COLO668 (cell line): Measurements from ENCODE around the gene PPM1H.
"Not testable (repeated sequence)": the region's sequence is repeated elsewhere in the genome, so short reads cannot be mapped to it uniquely, and the experiment has no call there.

Experiments used
- DNase-seq: peaks from one replicate; lab custom pipeline; 2025; ENCODE audit not compliant: unreplicated experiment; lab: John Stamatoyannopoulos, UW

The PPM1H gene

DNA sequence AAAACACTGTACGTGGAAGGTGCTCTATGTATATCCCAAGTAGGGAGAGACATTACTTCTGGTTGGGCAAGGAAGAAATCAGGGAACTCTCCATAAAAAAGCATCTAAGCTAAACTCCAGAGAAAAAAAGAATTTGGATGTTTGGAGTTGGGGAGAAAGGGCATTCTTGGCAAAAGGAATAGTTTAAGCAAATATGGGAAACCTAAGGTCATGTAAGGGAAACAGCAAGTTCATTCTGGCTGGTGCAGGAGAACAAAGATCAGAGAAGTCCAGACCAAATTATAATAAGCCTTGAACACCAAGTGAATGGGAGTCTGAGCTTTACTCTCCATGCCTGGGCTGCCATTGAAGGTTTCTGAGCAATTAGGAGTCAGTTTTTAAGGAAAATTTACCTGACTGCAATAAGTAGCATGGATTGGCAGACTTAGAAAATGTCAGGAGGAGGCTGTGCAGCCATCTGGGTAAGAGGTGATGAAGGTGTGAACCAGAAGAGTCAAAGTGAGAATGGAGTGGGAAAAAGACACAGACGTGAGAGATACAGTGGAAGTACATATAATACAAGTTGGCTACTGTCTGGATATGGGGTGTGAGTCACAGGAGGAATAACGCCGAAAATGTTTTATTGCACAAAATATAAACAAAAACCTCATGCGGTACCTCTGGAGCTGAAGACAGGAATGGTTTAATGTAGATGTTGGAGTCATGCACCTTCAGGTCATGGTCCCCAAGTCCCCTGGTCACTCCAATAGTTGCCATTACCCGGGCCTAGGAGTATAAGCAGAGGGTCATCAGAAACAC lies 245.7 kb downstream of the PPM1H start:
- no peak for DNase-seq

GRCh38 chr12:62686938-62687337 lies 248.0 kb downstream of the PPM1H start:
- no peak for DNase-seq

DNA sequence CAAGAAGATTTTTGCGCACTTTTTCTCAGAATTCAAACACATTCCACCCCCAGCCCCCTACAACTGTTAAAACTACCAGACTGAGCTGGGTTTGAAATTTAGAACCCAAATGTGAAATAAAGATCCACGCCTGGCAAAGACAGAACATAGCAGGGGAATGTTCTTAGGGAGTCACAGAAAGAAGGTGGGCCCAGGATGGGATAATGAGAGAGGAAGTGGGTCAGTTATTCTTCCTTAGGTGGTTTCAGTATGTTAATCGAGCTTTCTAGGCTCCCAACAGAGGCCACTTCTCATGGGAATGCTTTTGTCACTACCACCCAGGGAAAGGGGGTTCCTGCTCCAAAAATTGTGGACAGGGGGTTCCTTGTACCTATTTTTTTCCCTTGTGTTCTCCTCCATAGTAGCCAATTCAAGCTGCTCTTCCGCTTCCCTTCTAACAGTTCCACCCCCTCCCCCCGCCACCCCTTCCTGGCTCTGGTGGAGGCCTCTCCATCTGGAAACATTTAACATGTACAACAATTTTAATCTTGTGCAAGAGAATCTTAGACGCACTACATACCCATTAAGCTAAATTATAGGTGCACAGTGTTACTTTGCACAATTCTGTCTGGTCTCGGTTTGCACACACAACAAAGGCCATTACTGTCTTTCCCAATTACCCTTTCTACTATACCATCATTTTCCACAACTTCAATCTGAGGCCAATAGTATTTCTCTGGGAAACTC lies 250.2 kb downstream of the PPM1H start:
- DNase-seq, result no peak

DNA sequence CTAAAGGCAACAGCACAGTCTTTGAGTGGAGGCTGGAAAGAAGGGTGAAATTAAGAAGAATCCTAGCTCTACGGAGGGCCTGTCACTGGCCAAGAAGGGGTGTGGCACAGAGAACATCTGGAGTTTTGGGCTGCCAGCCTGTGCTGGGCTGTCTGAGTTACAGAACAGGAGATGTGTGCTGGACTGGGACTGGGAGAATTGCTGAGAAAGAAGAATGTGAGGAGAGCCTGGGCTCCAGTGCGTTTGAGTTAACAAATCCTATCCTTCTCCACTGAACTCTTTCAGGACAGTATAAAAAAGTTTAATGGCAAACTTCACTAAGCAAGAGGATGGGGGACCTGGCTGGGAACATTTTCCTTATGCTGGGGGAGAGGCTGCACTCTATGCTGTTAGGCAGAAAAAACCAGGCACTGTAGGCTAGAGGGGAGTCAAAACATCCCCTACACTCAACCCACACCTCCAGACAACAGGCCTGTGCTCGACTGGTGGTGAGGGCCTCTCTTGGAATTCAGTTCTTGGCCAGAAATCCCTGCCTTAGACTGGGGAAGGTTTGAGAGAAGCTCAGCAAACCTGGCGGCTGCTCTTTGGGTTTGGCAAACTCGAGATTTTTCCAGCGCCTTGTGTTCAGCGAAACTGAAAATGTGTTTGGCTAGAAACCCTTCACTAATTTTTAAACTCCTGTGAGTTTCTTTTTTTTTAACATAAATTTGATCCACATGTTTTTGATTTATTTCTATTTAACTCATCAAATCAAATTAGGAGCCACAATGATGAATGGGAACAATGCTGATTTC lies 251.0 kb downstream of the PPM1H start:
- DNase-seq, result no peak

DNA sequence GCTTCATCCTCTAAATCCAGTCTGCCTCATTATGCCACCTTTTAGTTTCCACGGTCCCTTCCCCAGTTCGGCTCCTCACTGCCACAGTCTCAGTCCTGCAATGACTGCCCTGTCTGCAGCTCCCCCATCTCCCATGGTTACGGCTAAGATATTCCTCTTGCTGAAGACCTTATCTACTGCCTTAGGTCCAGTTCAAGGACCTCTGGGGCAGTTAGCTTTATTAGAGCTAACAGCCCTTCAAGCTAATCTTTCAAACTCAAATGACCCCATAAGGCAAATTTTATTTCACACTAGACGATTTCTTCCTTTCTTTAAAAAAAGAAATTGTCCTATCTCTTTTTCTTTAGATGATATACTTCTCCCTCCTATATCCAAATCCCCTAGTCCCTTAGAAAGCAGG lies 253.6 kb downstream of the PPM1H start:
- DNase-seq, result no peak

GRCh38 chr12:62679608-62680007 lies 255.3 kb downstream of the PPM1H start:
- no peak for DNase-seq

DNA sequence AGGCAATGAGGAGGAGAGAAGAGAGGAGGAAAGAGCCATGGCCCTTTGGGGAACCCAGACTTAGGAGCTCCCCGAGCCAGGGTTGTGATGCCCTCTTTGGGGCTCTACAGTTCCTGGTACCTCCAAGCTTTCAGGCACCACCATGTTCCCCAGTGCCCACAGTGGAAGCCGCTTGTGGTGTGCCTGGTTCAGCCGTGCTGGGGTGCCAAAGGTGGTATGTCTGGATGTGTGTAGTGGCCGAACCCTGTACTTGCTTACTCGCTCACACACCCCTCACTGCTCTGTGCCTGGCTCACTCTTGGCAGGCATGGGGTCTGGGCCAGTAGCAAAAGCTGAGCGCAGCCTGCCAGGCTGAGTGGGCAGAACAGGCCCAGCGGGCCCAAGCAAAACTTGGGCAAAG lies 257.6 kb downstream of the PPM1H start:
- DNase-seq, result no peak

- no peak for DNase-seq
Observed at GRCh38 chr12:62676521-62677307, 258.2 kb downstream of the PPM1H start.

- no peak for DNase-seq
Observed at GRCh38 chr12:62673028-62673815, 261.7 kb downstream of the PPM1H start.

GRCh38 chr12:62670986-62671720 lies 263.8 kb downstream of the PPM1H start:
- no peak for DNase-seq

DNA sequence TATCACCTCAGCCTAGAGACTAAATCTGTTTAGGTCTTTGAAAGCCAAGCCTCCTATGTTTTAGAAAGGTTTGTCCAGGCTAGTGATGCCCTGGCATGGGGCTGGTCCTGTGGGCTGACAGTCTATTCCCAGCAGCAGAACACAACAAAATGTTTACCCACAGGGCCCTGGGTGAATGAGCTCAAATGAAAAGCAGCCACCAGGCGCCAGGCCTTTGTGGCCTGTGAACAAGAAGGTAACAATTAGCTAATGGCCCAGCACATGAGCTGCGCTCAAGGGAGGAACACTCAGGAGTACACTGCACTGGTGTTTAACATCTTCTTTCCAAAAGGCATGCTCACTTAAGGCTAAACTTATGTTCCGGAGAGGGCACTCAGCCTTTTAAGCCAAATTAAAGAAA lies 266.2 kb downstream of the PPM1H start:
- DNase-seq, result no peak

DNA sequence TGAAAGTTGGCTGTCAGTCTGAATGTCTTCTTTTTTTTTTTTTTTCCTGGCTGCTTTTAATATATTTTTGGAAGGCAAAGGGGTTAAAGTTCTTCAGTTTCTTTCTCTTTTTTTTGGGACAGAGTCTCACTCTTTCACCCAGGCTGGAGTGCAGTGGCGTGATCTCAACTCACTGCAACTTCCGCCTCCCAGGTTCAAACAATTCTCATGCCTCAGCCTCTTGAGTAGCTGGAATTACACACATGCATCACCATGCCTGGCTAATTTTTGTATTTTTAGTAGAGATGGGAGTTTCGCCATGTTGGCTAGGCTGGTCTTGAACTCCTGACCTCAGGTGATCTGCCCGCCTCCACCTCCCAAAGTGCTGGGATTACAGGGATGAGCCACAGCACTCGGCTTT lies 270.0 kb downstream of the PPM1H start:
- DNase-seq, result not testable (repeated sequence)

GRCh38 chr12:62660756-62661155 lies 274.2 kb downstream of the PPM1H start:
- DNase-seq, result no peak

DNA sequence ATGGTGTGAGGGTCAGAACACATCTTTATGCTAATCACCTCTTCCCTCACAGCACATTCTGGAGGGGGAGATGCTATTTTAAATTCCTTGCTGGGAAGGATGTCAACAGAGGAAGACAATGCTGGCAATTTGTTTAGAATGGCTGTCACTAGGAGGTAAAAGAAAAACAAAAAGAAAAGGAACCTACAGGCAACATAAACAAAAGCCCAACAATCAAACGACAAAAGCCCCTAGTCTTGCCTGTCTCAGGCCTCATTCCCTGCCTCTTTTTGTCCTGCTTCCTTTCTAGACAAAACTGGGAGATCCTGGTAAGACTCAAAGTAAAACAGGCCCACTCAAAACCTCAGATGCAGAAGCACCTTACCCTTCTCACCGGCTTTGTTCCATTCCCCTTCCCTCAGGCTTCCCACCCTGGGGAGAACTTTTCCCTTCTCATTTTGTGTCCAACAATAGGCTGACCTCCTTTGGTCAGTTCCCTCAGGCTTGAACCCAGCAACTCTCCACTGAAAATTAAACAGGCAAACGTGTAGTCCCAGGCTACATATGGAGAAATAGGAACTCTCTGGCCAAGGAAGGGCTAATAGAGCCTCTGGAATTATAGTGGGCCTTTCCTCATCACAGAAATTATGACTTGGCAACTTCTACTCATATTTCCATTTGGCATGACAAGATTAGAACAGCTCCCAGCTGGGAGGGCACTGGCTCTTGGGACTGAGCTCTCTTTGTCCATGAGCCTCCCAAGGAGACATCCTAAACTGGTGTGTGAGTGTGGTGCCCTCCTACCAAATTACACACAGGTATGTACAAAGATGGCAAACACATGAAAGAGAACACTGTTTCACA lies 275.3 kb downstream of the PPM1H start:
- DNase-seq, result no peak

DNA sequence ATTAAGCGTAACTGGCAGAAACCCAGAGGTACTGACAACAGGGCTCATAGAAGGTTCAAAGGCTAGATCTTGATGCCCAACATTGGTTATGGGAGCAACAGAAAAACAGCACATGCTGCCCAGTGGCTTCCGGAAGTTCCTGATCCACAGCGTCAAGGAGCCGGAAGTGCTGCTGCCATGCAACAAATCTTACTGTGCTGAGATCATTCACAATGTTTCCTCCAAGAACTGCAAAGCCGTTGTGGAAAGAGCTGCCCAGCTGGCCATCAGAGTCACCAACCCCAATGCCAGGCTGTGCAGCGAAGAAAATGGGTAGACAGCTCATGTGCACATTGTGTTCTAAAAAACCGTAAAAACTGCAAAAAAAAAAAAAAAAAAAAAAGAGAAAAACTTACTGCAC lies 276.0 kb downstream of the PPM1H start:
- DNase-seq, result no peak

DNA sequence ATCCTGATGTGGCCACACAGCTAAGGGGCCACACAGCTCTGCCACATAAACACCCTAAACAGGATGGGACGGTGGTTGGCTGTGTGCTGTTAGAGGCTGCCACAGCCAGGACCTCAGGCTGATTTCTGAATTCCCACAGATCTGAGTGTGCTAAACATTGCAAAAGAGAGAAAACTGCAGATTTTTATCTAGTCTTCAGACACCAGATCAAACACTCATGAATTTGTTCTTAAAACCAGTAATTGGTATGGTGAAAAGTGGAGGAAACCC lies 277.7 kb downstream of the PPM1H start:
- no peak for DNase-seq

DNA sequence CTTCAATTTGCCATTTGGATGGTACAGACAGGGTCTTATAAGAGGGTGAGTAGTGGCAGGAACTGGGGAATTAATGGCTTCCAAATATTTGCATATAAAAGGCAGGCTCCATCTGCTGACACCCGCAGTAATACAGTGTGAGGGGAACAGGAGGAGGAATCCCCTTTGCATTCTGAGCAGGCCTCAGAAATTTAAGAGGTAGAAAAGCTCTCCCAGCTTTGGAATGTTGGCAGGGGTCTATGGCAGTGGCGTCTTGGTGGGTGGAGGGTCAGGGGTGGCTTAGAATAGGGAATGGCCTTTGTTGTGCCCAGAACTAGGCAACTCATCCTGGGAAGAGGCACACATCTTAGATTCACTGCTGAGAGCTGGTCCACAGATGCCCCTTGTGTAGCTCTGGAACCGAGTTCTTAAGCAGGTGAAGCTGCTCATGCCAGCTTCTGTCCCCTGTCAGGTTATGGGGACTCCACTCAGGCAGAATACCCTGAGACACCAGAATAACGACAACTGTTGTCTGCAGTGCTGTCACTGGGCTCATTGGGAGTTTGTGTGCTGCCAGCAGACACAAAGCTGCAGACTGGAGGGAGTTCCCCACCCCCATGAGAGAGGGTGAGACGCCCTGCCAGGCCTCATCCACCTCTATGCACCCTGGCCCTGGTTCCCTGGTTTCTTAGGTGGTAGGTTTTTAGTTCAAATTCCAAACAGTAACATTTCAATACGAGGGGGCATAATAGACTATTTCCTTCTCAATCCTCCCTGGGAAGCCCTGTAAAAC lies 278.2 kb downstream of the PPM1H start:
- DNase-seq, result no peak

GRCh38 chr12:62655666-62656151 lies 279.2 kb downstream of the PPM1H start:
- DNase-seq, result no peak
